Activated CD8-positive, alpha-beta T cell treated with anti-CD3 and anti-CD28 coated beads, Interleukin-2, amount 10 ng/mL, durations not matched to agents 7 days and 5 days (primary cell): Measurements from ENCODE around the gene MIPOL1. TPM values are rescaled to one million over a fixed set of nuclear protein-coding genes. Genes with fewer than 3 reads are reported as not detected.
"Not testable (repeated sequence)": the region's sequence is repeated elsewhere in the genome, so short reads cannot be mapped to it uniquely, and the experiment has no call there.

Experiments used
- ATAC-seq: fragments of 150-1000 bp; cut with Tn5 transposase; one replicate; pipeline ENCODE4 v1.10.0; 2021; ENCODE audit warnings: moderate library complexity
- CTCF ChIA-PET: fragments of 350-600 bp; sonication (Branson Sonifier 250); formaldehyde crosslinking; loops from one replicate; lab custom pipeline; 2021; ENCODE audit warnings: antibody characterized with exemption; lab: Charles Lee
- POLR2A ChIA-PET: fragments of 350-600 bp; sonication (Branson Sonifier 250); formaldehyde crosslinking; loops from one replicate; lab custom pipeline; 2021; ENCODE audit warnings: antibody characterized with exemption; lab: Charles Lee
- DNase-seq: peaks from one replicate; pipeline ENCODE4 v3.0.0-alpha.2; 2020
- H3K27ac Mint-ChIP-seq: one replicate; pipeline ENCODE4 v1.8.0; 2021; ENCODE audit warnings: mild to moderate bottlenecking, mixed read lengths
- H3K27me3 Mint-ChIP-seq: one replicate; pipeline ENCODE4 v1.8.0; 2021; ENCODE audit warnings: low read depth, mixed read lengths
- H3K36me3 Mint-ChIP-seq: one replicate; pipeline ENCODE4 v1.8.0; 2021; ENCODE audit warnings: low read depth, mixed read lengths
- H3K4me1 Mint-ChIP-seq: one replicate; pipeline ENCODE4 v1.8.0; 2021; ENCODE audit warnings: low read depth, mixed read lengths
- H3K4me3 Mint-ChIP-seq: one replicate; pipeline ENCODE4 v1.8.0; 2021; ENCODE audit warnings: mild to moderate bottlenecking, mixed read lengths
- H3K9me3 Mint-ChIP-seq: one replicate; pipeline ENCODE4 v1.8.0; 2022; ENCODE audit warnings: mixed read lengths; ENCODE audit not compliant: insufficient read depth
- total RNA-seq, 2 experiments: library from RNA; stranded (reverse); gene quantifications; one replicate each; pipeline ENCODE4 v1.2.3, GENCODE V29; 2021

The MIPOL1 gene
- total RNA-seq, 2 experiments from 2014 or later = not detected

- H3K27me3 Mint-ChIP-seq, DNase-seq, ATAC-seq, H3K4me3 Mint-ChIP-seq, H3K4me1 Mint-ChIP-seq, H3K27ac Mint-ChIP-seq, H3K36me3 Mint-ChIP-seq, CTCF ChIA-PET, POLR2A ChIA-PET: not testable (repeated sequence)
- peaks cover 16% of the 10 kb centered on the region for H3K9me3 Mint-ChIP-seq
Observed at GRCh38 chr14:37397157-37397940, 199.6 kb downstream of the MIPOL1 start.

- DNase-seq (no peak), ATAC-seq (no peak)
- Mint-ChIP-seq H3K27ac (no peak overlapping the region), H3K4me1 (no peaks in the 10 kb centered on the region), H3K36me3 (no peaks in the 10 kb centered on the region), H3K27me3 (no peaks in the 10 kb centered on the region), H3K9me3 (peaks cover 19% of the 10 kb centered on the region), H3K4me3 (no peak overlapping the region)
- ChIA-PET POLR2A (no interaction called here), CTCF (no interaction called here)
Observed at GRCh38 chr14:37397941-37398215, 200.1 kb downstream of the MIPOL1 start.

- no peaks in the 10 kb centered on the region for H3K27me3 Mint-ChIP-seq
- H3K36me3 Mint-ChIP-seq = no peaks in the 10 kb centered on the region
- H3K9me3 Mint-ChIP-seq = peaks cover 22% of the 10 kb centered on the region
- CTCF ChIA-PET = no interaction called here
- no peaks in the 10 kb centered on the region for H3K4me1 Mint-ChIP-seq
- POLR2A ChIA-PET = no interaction called here
- no peak overlapping the region for H3K27ac Mint-ChIP-seq
- H3K4me3 Mint-ChIP-seq = no peak overlapping the region
- DNase-seq (no peak), ATAC-seq (no peak)
Observed at GRCh38 chr14:37399517-37399916, 201.8 kb downstream of the MIPOL1 start.

- H3K4me3 Mint-ChIP-seq = no peak overlapping the region
- no peak overlapping the region for H3K27ac Mint-ChIP-seq
- CTCF ChIA-PET = no interaction called here
- no peak for DNase-seq
- no peaks in the 10 kb centered on the region for H3K27me3 Mint-ChIP-seq
- no peaks in the 10 kb centered on the region for H3K4me1 Mint-ChIP-seq
- H3K36me3 Mint-ChIP-seq = no peaks in the 10 kb centered on the region
- H3K9me3 Mint-ChIP-seq = peaks cover 21% of the 10 kb centered on the region
- POLR2A ChIA-PET = no interaction called here
- ATAC-seq = no peak
Observed at GRCh38 chr14:37401093-37401492, 203.4 kb downstream of the MIPOL1 start.

- POLR2A ChIA-PET = no interaction called here
- Mint-ChIP-seq H3K36me3 (no peaks in the 10 kb centered on the region), H3K27me3 (no peaks in the 10 kb centered on the region), H3K4me1 (no peaks in the 10 kb centered on the region), H3K9me3 (peaks cover 5% of the 10 kb centered on the region), H3K27ac (no peak overlapping the region), H3K4me3 (no peak overlapping the region)
- ATAC-seq (no peak), DNase-seq (no peak)
- CTCF ChIA-PET = no interaction called here
Observed at GRCh38 chr14:37403626-37404025, 205.9 kb downstream of the MIPOL1 start.

GRCh38 chr14:37406095-37406494 is 208.4 kb downstream of the MIPOL1 start:
- Mint-ChIP-seq H3K27me3 (no peaks in the 10 kb centered on the region), H3K27ac (no peak overlapping the region), H3K4me1 (no peaks in the 10 kb centered on the region), H3K4me3 (no peak overlapping the region), H3K36me3 (no peaks in the 10 kb centered on the region), H3K9me3 (peaks cover 5% of the 10 kb centered on the region)
- no peak for ATAC-seq
- no peak for DNase-seq
- POLR2A ChIA-PET = no interaction called here
- CTCF ChIA-PET = no interaction called here

- Mint-ChIP-seq H3K9me3 (peaks cover 4% of the 10 kb centered on the region), H3K27me3 (no peaks in the 10 kb centered on the region), H3K36me3 (no peaks in the 10 kb centered on the region), H3K4me1 (no peaks in the 10 kb centered on the region), H3K27ac (no peak overlapping the region), H3K4me3 (no peak overlapping the region)
- ChIA-PET CTCF (no interaction called here), POLR2A (no interaction called here)
- ATAC-seq (no peak), DNase-seq (no peak)
Observed at GRCh38 chr14:37411079-37411735, 213.5 kb downstream of the MIPOL1 start.

- Mint-ChIP-seq H3K27ac (no peak overlapping the region), H3K27me3 (no peaks in the 10 kb centered on the region), H3K4me1 (no peaks in the 10 kb centered on the region), H3K4me3 (no peak overlapping the region), H3K36me3 (no peaks in the 10 kb centered on the region), H3K9me3 (peaks cover 4% of the 10 kb centered on the region)
- DNase-seq = no peak
- no peak for ATAC-seq
- ChIA-PET CTCF (no interaction called here), POLR2A (no interaction called here)
Observed at GRCh38 chr14:37413050-37413449, 215.3 kb downstream of the MIPOL1 start.

GRCh38 chr14:37413504-37414003 is 215.8 kb downstream of the MIPOL1 start:
- ChIA-PET CTCF (no interaction called here), POLR2A (no interaction called here)
- no peak overlapping the region for H3K27ac Mint-ChIP-seq
- no peak for DNase-seq
- no peak overlapping the region for H3K4me3 Mint-ChIP-seq
- no peaks in the 10 kb centered on the region for H3K36me3 Mint-ChIP-seq
- no peak for ATAC-seq
- peaks cover 4% of the 10 kb centered on the region for H3K9me3 Mint-ChIP-seq
- H3K27me3 Mint-ChIP-seq = no peaks in the 10 kb centered on the region
- H3K4me1 Mint-ChIP-seq = no peaks in the 10 kb centered on the region

- ATAC-seq (no peak), DNase-seq (no peak)
- Mint-ChIP-seq H3K36me3 (no peaks in the 10 kb centered on the region), H3K4me1 (no peaks in the 10 kb centered on the region), H3K27me3 (no peaks in the 10 kb centered on the region), H3K4me3 (no peak overlapping the region), H3K27ac (no peak overlapping the region), H3K9me3 (peaks cover 4% of the 10 kb centered on the region)
- POLR2A ChIA-PET = no interaction called here
- CTCF ChIA-PET = no interaction called here
Observed at GRCh38 chr14:37416264-37416663, 218.5 kb downstream of the MIPOL1 start.

GRCh38 chr14:37417151-37417550 is 219.4 kb downstream of the MIPOL1 start:
- Mint-ChIP-seq H3K9me3 (peaks cover 4% of the 10 kb centered on the region), H3K4me1 (no peaks in the 10 kb centered on the region), H3K27ac (no peak overlapping the region), H3K4me3 (no peak overlapping the region), H3K27me3 (no peaks in the 10 kb centered on the region), H3K36me3 (no peaks in the 10 kb centered on the region)
- no peak for DNase-seq
- ChIA-PET POLR2A (no interaction called here), CTCF (interaction anchor here (0.8 kb wide), 1 partner anchor 14 kb away, joined by 3 read pairs; no protein-coding TSS in a partner anchor)
- no peak for ATAC-seq

GRCh38 chr14:37417833-37418232 is 220.1 kb downstream of the MIPOL1 start:
- H3K27me3 Mint-ChIP-seq = no peaks in the 10 kb centered on the region
- ChIA-PET POLR2A (no interaction called here), CTCF (no interaction called here)
- no peaks in the 10 kb centered on the region for H3K36me3 Mint-ChIP-seq
- no peaks in the 10 kb centered on the region for H3K4me1 Mint-ChIP-seq
- no peak for DNase-seq
- H3K9me3 Mint-ChIP-seq = peaks cover 4% of the 10 kb centered on the region
- H3K27ac Mint-ChIP-seq = no peak overlapping the region
- ATAC-seq = no peak
- H3K4me3 Mint-ChIP-seq = no peak overlapping the region
